HG03378 (cell line): ENCODE measurements around the gene PPP1CB.
"Not testable (repeated sequence)": the region's sequence is repeated elsewhere in the genome, so short reads cannot be mapped to it uniquely, and the experiment has no call there.

Experiments used
- ATAC-seq: cut with Tn5 transposase; IDR thresholded peaks from one replicate; pipeline ENCODE4 v1.9.1; 2021; ENCODE audit warnings: mild to moderate bottlenecking, moderate library complexity; ENCODE audit not compliant: unreplicated experiment

PPP1CB gene

DNA sequence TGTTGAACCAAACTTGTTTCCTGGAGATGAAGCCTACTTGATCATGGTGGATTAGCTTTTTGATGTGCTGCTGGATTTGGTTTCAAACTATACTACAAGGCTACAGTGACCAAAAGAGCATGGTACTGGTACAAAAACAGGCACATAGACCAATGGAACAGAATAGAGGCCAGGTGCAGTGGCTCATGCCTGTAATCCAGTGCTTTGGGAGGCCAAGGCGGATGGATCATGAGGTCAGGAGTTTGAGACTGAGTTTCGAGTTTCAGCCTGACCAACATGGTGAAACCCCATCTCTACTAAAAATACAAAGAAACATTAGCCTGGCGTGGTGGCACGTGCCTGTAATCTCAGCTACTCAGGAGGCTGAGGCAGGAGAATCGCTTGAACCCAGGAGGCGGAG, 9.0 kb upstream of the PPP1CB start:
- not testable (repeated sequence) for ATAC-seq

DNA sequence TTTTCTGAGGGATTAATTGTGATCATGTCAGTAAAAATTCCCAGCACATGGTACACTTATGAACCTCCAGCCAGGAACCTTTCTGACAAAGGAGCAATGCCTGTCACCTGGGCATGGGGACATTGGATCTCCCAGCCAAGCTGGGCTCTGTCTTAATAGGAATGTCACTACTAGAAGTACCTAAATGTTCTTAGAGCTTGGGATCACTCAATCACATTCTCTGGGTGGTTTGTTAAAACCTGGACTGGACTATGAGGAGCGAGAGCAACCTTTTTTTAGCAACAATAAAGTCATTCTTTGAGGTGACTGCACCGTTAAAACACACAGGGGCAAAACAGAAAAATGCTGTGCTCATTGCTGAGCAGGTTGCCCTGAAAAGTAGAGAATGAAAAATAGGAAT, 6.4 kb upstream of the PPP1CB start:
- no peak for ATAC-seq

DNA sequence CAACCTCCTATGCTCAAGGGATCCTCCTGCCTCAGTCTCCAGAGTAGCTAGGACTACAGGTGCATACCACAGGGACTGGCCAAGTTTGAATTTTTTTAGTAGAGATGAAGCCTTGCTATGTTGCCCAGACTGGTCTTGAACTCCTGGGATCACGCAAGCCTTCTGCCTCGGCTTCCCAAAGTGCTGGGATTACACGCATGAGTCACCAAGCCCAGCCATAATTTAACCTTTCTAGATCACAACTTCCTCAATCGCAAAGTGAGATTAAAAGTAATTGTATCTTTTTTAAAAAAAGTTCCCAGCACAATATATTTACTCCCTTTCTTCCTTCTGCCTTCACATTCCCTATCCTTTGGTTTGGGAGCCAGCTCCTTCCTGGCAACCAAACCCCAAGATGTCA, 5.8 kb upstream of the PPP1CB start:
- no peak for ATAC-seq

DNA sequence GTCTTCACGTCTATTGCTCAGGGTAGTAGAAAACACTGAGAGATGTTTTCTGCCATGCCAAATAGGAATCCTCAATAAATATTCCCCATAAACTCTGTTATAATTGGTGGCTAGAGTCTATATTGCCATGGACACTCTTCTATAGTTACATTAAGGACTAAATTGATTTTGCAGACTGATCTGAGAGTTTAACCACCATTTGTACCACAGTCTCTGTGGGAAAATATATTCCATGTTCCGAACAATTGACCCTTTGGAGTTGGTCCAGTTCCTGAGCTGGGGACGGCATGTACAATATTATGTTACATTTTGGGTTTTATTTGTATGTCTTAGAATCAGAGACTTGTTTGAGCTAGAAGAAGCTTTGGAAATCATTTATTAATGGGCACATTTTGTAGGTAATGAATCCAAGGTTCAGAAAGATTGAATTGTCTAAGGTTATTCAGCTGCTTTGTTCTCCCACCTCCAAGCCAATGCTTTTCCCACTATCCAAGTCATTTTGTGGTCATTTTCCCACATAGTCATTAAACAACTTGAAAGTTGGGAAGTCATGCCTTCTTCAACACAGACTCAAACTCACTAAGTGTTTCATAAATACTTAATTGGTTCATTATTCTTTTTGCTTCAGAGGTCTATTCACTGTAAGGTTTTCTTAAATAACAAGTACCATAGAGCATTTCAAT, 5.1 kb upstream of the PPP1CB start:
- no peak for ATAC-seq

DNA sequence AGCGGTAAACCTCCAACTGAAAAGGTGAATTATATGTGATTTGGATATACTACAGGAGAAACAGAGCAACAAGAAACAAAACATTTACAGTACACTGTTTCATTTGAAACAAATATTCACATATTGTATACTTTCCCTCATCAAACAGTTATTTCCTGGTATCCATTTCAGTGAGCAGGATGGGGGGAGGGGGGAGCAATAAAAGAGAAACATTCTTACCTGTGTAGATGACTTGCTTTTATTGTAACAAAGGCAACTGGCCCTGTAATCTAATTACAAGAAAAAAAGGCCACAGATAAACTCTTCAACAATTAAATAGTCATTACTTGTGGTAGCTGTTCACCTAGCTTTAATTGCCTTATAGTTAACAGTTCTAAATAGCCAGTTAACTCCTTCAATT, 3.9 kb upstream of the PPP1CB start:
- no peak for ATAC-seq

DNA sequence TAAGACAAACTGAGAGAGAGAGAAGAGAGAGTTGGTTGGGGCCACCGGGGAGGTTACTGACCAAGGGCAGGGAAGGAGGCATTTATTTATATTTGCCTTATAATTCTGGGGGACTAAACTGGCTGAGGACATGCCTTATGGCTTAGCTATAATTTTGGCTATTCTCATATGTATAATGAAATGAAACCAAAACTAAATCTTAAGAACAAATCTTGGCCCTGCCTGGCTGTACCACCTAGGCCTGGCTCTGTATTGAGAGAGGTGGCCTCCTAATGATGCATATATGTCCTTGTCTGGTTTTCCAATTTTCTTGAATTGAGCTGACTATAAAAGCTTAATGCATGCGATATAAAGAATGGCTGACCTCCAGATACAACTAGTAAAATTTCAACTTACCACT, 3.5 kb upstream of the PPP1CB start:
- ATAC-seq = no peak

DNA sequence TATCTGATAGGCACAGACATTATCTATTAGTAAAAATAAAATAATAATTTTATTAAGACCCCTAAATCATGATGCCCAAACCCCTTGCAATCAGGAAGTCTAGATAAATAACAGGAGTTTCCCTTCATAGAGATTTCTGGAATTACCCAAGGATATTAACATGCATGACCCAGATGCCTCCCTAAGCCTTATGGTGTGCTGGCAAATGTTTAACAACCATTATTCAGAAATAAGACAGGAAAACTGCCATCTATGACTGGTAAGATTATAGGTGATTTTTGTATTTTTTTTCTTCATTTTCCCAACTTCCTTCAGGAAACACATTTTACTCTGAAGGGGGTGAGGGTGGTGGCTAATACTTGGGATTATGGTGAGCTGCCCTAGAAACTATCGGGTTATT, 2.7 kb upstream of the PPP1CB start:
- no peak for ATAC-seq

DNA sequence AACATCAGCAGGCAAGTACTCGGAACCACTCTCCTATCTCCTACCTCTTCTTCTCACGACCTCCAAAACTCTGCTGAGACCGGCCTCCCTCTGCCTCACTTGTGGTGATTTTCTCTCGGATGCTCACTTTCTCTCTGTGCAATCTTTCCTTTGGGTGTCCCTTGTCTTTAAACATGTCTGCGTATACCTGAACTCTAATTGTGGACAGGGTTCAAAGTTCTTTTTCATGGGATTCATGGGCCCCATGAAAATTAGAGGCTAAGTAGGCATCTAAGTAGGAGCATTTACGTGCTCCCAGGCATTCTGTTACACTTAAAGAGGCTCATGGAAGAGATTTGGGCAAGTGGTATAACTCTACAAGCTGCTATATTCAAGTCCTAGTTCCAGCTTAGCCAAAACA, 2.1 kb upstream of the PPP1CB start:
- ATAC-seq = no peak

DNA sequence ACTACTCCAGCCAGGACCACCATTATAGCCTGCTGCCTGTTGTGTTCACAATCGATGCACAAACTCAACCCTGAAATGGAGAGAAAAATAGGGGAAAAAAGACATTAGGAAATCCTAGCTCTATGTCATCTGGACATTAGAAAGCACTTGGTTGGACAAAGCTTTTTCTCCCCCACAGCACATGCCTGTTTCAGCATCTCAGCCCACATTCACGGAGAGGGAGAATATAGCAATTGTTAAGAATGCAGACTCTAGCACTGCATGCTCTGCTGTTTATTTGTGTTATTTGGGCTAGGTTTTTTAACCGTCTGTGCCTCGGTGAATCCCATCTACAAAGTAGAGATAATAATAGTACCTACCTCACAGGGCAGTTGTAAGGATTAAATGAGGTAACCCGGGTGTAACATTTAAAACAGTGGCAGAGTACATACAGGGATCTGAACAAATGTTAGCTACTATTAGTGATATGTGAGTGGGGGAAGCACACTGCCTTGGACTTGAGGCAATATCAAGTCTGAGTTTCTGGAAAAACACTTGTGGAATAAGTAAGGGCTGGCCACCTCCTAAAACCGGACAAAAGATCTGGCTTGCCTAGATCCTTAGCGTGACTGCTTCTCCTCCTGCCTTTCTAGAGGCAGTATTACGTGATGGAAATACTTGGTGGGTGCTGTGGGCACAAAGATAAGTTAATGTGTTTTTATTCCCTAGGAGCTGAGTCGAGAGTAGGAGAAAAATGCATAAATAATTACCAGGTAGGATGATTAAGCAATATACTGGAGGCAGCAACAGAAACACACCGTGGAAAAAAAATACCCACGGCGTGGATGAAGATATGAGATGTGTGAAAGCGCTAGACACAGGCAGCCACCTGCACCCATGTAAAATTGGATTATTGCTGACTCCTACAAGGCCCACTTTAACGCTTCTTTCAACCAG, 1.0 kb upstream of the PPP1CB start:
- no peak for ATAC-seq

DNA sequence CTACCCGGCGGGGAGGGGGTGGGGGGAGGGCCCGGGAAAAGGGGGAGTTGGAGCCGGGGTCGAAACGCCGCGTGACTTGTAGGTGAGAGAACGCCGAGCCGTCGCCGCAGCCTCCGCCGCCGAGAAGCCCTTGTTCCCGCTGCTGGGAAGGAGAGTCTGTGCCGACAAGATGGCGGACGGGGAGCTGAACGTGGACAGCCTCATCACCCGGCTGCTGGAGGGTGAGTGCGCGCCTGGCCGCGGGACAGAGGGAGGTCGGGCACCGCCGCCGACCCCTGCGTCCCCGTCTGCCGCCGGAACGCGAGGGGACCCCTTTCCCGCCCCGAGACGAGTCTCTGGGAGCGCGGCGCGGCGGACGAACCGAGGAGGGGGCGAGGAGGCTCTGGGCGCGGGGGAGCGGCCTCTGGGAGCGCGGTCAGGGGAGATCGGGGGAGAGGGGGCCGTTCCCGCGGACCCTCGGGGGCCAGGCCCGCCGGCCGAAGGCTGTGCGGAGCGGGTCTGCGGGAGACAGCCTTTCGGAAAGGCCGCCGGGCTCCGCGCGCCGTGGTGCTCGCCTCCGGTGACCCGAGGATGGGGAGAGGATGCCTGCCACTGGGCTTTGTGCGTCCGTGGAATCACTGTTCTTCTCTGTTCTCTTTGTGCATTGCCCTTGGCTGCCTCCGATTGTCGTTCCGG, 463 bp downstream of the PPP1CB start:
- peak; percentile 24 for ATAC-seq

DNA sequence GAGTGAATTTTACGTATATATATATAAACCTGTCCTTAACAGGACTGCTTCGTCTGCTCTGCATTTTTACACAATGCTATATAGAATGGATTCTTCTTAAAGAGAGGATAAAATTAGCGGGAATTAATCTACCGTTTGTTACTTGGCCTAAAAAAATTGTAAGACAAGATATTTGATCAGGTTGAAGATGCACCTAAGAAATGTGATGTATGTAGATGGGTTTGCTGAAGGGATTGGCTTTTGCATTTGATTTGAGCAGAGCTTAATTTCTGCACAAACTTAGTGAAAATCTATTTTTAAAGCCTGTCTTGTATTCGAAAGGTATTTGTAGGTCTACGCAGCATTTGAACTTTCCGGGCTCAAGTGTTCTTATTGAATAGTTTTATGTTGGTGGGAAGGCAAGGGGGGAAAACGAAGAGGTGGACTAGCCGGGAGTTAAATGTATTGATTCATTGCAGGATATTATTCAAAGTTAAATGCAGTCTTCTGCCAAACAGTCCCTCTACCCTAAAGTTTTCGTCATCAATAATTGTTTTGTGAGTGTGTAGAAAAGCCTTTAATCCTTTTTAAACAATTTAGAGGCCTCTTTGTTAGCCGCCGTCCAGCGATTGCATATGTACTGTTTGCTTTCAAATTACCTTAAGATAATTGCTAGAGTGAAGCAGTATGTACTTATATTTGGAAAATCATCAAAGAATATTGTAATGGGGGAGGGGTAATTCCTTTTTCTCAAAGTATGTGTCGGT, 1.2 kb downstream of the PPP1CB start:
- no peak for ATAC-seq

DNA sequence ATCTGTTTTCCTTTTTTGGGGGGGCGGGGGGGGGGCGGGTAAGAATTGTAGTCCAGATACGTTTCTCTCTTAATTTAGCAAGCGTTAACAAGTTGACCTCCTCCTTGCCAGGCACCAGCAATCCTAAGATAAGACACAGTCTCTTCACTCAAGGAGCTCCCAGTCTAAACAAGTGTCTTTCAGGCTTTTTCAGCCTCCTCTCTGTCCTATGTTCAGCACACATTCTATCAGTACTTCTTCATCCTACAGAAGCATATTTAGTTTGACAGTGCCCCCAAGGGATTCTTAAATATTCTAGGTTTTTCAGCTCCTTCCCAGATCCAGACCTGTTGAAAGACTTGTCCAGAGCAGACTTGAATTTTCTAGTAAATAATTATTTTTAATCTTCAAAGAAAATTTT, 2.7 kb downstream of the PPP1CB start:
- ATAC-seq = no peak

DNA sequence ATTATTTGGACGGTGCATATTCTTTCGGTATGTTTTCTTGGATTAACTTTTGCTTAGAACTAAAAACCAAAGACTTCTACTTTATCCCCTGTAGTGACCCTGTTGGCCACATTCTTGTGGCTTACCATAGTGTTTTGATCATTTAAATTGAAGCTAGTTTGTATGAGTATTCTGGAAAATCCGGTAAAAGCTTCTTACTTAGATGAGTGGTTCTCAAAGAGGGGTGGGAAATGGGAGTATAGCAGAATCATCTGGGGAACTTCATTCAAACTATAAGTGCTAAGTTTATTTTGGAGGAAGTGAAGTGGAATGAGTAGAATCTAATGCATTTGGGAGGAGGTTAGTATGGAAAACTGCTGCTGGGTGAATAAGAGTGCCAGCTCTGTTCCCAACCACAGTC, 3.8 kb downstream of the PPP1CB start:
- no peak for ATAC-seq

DNA sequence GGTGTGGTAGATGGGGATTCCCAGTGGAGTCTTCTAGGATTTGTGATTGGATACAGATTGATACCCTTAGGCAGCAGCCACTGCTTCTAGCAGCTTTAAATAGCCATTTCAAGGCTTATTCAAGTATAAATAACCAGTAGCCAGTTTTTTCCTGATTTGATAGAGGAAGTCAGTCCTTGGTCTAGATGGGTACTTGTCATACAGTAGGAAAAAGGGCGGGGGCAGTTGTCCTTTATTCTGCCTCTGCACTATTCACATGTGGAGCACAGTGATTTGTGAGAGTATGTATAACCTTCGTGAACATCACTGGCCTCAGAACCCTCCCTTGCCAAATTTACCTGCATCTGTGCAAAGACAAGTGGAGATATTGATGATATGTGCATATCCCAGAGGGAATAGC, 6.8 kb downstream of the PPP1CB start:
- no peak for ATAC-seq

DNA sequence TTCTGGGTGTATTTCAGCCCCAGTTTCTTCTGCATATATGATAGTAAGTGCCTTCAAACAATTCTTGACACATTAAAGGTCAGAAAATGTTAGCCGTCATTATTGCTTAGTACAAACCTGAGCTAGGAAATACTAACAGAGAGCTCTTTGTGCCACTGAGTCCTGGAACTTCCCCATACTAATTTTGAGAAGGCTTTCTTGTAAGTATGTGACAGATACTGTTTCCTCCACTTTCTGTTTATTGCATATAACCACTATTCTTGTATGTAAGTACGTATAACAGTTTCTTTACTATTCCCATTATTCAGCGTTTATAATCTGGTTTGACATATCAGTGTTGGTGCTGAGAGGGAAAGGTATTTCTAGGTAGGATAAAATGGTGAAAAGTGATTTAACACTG, 9.8 kb downstream of the PPP1CB start:
- ATAC-seq = no peak

DNA sequence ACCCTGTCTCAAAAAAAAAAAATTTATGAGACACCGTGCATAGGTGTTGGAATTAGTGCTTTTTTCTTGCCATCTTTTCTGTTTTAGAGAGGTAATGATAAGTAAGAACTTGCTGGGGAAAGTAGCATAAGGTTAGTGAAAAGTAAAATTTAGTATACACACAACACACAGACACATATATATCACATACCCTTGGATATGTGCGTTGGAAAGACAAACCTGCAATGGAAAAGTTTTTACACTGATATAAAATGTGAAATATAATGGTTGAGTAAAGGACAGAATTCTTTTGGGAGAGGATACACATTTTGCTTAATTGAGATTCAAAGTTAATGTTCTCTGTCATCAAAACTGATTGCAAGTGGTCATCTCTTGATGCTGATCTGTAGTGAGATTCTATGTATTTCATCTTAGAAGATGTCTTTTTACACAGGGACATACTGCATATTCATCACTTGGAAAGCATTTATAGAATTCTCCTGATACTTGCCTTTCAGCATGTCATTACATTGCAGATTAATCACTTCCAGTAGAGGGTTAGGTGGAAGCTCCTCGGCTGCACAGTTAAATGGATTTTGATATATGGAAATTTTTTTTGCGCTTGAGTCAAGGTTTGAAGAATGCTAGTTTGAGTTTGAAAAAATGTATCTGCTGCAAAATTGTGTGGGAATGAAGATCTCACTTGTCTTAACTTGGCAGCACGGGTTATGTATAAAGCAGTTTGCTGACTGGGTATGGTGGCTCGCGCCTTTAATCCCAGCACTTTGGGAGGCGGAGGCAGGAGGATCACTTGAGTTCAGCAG, 13.5 kb downstream of the PPP1CB start:
- no peak for ATAC-seq

DNA sequence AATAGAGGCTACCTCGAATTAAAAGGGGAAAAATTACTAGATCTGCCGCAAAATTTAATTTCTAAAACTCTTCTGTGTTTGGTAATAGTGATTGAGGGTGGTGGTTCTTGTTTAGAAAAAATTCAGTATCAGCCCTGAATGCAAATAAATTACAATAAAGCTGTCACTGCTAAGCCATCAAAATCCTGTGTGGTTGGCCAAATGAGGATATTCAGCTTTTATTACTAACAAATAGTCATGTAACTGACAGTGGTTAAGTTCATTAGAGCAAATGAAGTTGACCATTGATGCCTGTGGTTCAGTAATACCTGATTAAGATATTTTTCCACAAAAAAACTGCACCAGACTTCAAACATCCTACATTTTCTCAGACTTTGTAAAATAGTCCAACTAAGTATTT, 14.4 kb downstream of the PPP1CB start:
- no peak for ATAC-seq

DNA sequence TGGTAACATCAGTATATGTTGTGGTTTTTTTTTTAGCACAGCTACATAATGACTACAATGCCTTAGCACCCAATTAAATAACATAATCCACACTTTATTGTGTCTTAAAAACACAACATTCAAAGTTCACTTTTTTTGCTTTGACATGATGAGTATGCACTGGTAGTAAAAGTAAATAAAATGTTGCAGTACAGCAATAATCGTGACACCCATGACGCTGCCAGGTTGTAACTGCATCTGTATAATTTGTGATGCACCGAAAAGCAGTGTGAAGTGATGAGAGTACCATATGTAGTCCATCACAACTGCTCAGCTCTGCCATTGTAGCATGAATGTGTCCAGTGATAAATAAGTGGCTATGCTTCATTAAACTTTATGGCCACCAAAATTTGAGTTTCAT, 15.7 kb downstream of the PPP1CB start:
- no peak for ATAC-seq

DNA sequence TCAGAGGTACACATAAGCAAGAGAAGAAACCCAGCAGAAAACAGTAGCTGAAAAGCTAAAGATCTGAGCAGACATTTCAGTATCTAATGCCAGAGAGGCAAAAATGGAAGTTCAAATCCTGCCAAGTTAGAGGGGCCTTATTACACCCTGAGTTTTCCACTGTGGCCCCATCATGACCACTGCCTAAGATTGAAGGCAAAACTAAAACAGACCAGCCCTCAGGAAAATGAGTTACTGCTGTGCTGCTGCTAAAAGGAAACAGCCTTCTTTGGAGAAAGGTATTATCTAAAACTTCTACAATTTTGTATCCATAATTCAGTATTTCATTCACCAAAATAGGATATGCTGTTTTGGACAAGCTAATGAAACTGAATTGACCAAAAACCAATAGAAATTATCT, 16.8 kb downstream of the PPP1CB start:
- ATAC-seq = no peak

DNA sequence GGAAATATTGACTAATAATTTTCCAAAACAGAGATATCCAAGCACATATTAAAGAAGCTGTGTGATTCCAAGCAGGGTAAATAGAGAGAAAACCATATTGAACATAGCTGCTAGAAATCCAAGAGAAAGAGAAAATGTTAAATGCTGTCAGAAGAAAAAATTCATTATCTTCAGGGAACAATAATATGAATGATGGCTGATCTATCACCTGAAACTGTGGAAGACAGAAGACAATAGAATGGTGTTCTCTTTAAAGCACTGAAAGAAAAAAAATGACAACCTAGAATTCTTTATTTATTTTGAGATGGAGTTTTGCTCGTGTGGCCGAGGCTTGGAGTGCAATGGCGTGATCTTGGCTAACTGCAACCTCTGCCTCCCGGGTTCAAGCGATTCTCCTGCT, 17.3 kb downstream of the PPP1CB start:
- ATAC-seq = no peak
